Spinal cord (tissue), 10 donors: ENCODE results near the gene AKT3. TPM values are rescaled to one million over a fixed set of nuclear protein-coding genes. Genes with fewer than 3 reads are reported as not detected.
"Not testable (repeated sequence)": the region's sequence is repeated elsewhere in the genome, so short reads cannot be mapped to it uniquely, and the experiment has no call there.

Experiments used
- DNase-seq, 6 donors: peaks; one replicate each; pipeline versions ENCODE4 v3.0.0 to v3.0.0-alpha.2; 2013 to 2015; ENCODE audit warnings: low spot score in 6 of 6, low read depth in 4 of 6
- H3K27ac ChIP-seq: one replicate; pipeline ENCODE4 v1.5.1; 2013; ENCODE audit warnings: low read depth, low read length, control low read depth
- H3K27me3 ChIP-seq: one replicate; pipeline ENCODE4 v1.6.1; 2013; ENCODE audit warnings: low read length; ENCODE audit not compliant: control insufficient read depth, insufficient read depth
- H3K36me3 ChIP-seq: one replicate; pipeline ENCODE4 v1.6.1; 2013; ENCODE audit warnings: low read length; ENCODE audit not compliant: control insufficient read depth, insufficient read depth
- H3K4me1 ChIP-seq: one replicate; pipeline ENCODE4 v1.6.1; 2013; ENCODE audit warnings: low read length; ENCODE audit not compliant: control insufficient read depth, insufficient read depth
- H3K4me3 ChIP-seq: one replicate; pipeline ENCODE4 v1.5.1; 2013; ENCODE audit warnings: low read depth, low read length, control low read depth
- H3K9me3 ChIP-seq: one replicate; pipeline ENCODE4 v1.6.1; 2013; ENCODE audit warnings: low read length; ENCODE audit not compliant: control insufficient read depth, insufficient read depth
- WGBS: methylation state at CpG from one replicate; pipeline ENCODE4 v1.1.5; 2013; ENCODE audit warnings: missing lambda C conversion rate; ENCODE audit not compliant: insufficient coverage; 5-methylcytosine and 5-hydroxymethylcytosine counted together
- polyA plus RNA-seq, 2 donors: library from polyadenylated mRNA; unstranded; fragments of 120-200 nt; gene quantifications; one replicate each; pipeline ENCODE4 v1.2.1, GENCODE V29; 2013; ENCODE audit not compliant: insufficient read length in 2 of 2
- total RNA-seq, 2 donors: library from RNA; depleted of rRNA in 1 of 2; stranded (reverse); fragments of 120-200 nt in 1 of 2; fragments of >200 nt in 1 of 2; gene quantifications; one replicate each; pipeline versions ENCODE4 v1.2.3 to v1.2.4, GENCODE V29; 2013 to 2014
- donor health status: healthy.

The AKT3 gene
- total and polyA plus RNA-seq, 4 donors = 53.8 to 127 (median 77.4) TPM

DNA sequence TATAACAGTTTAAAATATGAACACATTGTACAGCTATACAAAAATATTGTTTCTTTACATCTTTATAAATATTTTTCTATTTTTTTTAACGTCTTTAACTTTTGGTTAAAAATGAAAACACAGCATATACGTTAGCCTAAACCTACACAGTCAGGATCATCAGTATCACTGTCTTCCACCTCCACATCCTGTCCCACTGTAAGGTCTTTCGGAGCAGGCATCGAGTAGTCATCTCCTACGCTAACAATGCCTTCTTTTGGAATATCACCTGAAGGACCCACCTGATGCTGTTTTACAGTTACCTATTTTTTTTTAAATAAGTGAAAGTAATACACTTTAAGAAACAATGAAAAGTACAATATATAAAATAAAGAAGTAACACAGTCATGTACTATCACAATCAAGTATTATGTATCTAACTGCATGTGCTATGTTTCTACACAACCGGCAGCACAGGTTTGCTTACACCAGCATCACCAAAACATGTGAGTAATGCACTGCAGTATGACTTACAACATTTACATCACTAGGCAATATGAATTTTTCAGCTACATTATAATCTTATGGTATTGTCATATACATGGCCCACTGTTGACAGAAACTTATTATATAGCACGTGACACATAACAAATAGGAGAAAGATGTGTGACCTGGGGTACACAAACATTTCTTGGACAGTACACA lies 254.4 kb downstream of the AKT3 start:
- H3K27ac ChIP-seq = no peak overlapping the region
- H3K27me3 ChIP-seq = no peaks in the 10 kb centered on the region

DNA sequence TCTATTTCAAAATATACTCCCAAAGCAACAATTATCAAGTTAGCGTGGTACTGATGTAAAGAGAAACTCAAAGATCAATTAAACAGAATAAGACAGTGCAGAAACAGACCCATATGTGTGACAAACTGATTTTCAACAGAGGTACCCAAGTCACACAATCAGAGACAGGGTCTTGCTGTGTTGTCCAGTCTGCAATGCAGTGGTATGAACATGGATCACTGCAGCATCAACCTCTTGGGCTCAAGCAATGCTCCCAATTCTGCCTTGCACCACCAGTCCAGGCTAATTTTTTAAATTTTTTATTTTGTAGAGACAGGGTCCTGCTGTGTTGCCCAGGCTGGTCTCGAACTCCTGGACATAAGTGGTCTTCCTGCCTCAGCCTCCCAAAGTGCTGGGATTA lies 255.6 kb downstream of the AKT3 start:
- no peaks in the 10 kb centered on the region for H3K27me3 ChIP-seq
- no peaks in the 10 kb centered on the region for H3K9me3 ChIP-seq
- H3K36me3 ChIP-seq = no peaks in the 10 kb centered on the region
- no CpG with 5 or more reads among the region's 2 CpGs for WGBS
- DNase-seq = no peak
- H3K27ac ChIP-seq = no peak overlapping the region
- H3K4me3 ChIP-seq = no peak overlapping the region
- H3K4me1 ChIP-seq = no peaks in the 10 kb centered on the region

More for the DNA sequence above, 254.4 kb downstream of the AKT3 start:
- H3K4me3 ChIP-seq = no peak overlapping the region
- WGBS = 100% methylated on average over 2 of the region's 7 CpGs
- DNase-seq = no peak
- H3K9me3 ChIP-seq = no peaks in the 10 kb centered on the region
- H3K36me3 ChIP-seq = no peaks in the 10 kb centered on the region
- H3K4me1 ChIP-seq = no peaks in the 10 kb centered on the region

DNA sequence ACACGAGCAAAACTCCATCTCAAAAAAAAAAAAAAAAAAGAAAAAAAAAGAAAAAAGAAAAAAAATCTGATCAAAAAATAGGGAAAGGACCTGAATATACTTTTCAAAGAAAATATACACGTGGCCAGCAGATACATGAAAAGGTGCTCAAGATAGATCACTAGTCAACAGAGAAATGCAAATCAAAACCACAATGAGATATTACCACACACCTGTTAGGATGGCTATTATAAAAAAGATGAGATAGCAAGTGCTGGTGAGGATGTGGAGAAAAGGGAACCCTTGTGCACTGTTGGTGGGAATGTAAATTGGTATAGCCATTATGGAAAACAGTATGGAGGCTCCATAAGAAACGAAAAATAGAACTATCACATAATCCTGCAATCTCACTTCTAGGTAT lies 260.8 kb downstream of the AKT3 start:
- not testable (repeated sequence) for H3K9me3 ChIP-seq, H3K27ac ChIP-seq, H3K4me1 ChIP-seq, DNase-seq, H3K27me3 ChIP-seq, H3K36me3 ChIP-seq, H3K4me3 ChIP-seq
- WGBS = no CpG with 5 or more reads among the region's 3 CpGs

DNA sequence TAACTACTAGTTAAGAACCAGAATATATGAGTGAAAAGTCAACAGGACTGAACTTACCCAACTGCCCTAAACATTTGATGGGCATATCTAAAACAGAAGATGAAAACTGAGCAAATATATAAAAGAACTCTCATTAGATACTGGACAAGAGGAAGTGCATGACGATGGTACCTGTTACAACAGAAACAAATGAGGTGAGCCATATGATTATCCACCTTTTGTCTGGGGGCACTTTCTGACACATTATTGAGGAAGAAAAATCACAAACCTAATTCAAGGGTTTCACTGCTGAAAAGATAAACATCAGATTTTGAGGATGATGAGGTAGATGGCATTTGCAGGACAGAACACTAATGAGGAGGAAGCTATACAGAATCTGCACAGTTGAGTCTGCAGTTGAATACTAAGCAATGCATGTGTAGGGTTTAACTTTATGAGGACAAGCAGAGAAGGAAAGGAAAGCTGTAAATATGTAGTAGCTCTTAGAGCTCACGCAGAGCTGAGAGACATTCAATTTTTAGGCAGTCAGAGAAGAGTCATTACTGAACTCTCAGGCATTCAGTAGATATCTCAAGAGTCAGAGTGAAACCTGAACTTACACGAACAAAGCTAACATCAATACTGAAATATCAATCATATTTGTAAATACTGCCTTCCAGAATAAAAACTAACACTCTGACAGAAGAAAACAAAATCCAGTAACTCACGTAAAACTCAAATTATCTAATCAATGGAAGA lies 262.1 kb downstream of the AKT3 start:
- Histone ChIP-seq H3K36me3 (no peaks in the 10 kb centered on the region), H3K9me3 (peaks cover 2% of the 10 kb centered on the region), H3K27me3 (no peaks in the 10 kb centered on the region), H3K27ac (no peak overlapping the region), H3K4me1 (no peaks in the 10 kb centered on the region), H3K4me3 (no peak overlapping the region)
- 76% methylated on average over 2 of the region's 4 CpGs for WGBS
- DNase-seq = no peak

DNA sequence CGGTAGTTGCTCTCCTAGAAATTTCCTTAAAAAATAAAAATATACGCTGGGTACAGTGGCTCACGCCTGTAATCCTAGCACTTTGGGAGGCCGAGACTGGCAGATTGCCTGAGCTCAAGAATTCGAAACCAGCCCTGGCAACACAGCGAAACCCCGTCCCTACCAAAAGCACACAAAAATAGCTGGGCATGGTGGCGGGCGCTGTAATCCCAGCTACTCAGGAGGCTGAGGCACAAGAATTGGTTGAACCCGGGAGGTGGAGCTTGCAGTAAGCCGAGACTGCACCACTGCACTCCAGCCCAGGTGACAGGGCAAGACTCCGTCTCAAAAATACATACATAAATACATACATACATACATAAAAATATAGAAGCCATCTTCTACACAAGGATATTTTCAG lies 262.8 kb downstream of the AKT3 start:
- no peak for DNase-seq
- Histone ChIP-seq H3K27me3 (no peaks in the 10 kb centered on the region), H3K36me3 (no peaks in the 10 kb centered on the region), H3K4me3 (no peak overlapping the region), H3K4me1 (no peaks in the 10 kb centered on the region), H3K27ac (no peak overlapping the region), H3K9me3 (peaks cover 4% of the 10 kb centered on the region)
- whole genome bisulfite sequencing = 99% methylated on average over 9 of the region's 12 CpGs

DNA sequence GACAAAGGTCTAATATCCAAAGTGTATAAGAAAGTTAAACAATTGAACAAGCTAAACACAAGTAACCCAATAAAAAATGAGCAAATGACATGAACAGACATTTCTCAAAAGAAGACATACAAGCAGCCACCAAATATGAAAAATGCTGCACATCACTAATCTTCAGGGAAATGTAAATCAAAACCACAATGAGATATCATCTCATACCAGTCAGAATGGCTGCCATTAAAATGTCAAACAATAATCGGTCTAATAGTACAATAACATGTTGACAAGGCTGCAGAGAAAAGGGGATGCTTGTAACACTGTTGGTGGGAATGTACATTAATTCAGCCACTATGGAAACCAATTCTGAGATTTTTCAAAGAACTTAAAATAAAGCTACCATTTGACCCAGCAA lies 264.1 kb downstream of the AKT3 start:
- WGBS = no CpG with 5 or more reads among the region's 1 CpG
- Histone ChIP-seq H3K36me3 (no peaks in the 10 kb centered on the region), H3K27me3 (no peaks in the 10 kb centered on the region), H3K4me3 (no peak overlapping the region), H3K9me3 (peaks cover 8% of the 10 kb centered on the region), H3K4me1 (no peaks in the 10 kb centered on the region), H3K27ac (no peak overlapping the region)
- no peak for DNase-seq

DNA sequence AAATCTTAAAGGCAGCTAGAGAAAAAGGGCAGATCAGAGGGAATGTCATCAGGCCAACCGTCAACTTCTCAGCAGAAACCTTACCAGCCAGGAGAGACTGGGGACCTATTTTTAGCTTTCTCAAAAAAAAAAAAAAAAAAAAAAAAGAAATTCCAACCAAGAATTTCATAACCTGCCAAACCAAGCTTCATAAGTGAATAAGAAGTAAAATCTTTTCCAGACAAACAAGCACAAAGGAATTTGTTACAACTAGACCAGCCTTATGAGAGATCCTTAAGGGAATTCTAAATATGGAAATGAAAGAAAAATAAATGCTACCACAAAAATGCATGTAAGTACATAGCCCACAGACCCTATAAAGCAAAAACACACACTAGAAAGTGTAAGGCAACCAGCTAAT lies 267.7 kb downstream of the AKT3 start:
- H3K9me3 ChIP-seq = peaks cover 8% of the 10 kb centered on the region
- peak in 1 of 6 donors; percentile 16 for DNase-seq
- no CpG with 5 or more reads among the region's 1 CpG for WGBS

DNA sequence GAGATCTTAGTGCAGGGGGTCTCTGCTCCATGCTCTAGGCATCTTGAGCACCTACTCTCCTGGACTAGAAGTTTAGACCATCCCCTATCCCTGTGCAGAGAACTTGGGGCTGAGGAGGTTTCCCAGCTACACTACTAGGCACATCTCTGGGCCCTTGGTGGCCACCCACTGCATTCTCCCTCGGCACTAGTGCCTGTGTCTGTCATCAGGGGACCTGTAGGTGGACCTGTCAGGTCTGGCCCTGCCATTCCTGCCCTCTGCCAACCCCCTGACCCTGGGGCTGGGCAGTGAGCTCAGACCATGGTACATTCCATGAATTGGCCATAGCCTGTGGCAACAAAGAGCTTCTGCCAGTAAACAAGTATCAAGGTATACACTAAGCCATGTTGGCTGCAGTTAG lies 269.1 kb downstream of the AKT3 start:
- Histone ChIP-seq H3K36me3 (no peaks in the 10 kb centered on the region), H3K9me3 (peaks cover 11% of the 10 kb centered on the region), H3K4me1 (no peaks in the 10 kb centered on the region), H3K27ac (no peak overlapping the region), H3K27me3 (no peaks in the 10 kb centered on the region), H3K4me3 (no peak overlapping the region)
- 100% methylated on average over 1 of the region's 1 CpG for WGBS
- DNase-seq = no peak

More for the DNA sequence above, 267.7 kb downstream of the AKT3 start:
- Histone ChIP-seq H3K4me3 (no peak overlapping the region), H3K27me3 (no peaks in the 10 kb centered on the region), H3K27ac (no peak overlapping the region), H3K36me3 (no peaks in the 10 kb centered on the region), H3K4me1 (no peaks in the 10 kb centered on the region)

DNA sequence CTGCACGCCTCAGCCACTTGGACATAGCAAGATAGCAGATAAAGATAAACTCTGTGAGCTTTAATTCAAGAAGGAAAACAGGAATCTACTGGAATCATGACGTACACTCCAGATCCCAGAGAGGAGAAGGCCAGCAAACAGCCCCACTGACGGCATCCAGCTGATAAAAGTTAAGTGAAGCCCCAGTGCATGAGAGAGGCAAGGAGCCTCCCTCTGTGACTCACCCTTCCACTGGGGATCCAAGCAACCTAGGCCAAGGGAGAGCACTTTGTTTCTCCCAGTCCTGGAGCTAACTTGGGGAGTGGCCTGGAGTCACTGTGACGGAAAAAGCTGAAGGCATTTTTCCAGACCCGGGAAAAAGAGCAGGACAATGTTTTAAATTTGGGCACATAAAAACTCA lies 270.0 kb downstream of the AKT3 start:
- H3K36me3 ChIP-seq = no peaks in the 10 kb centered on the region
- WGBS = 75% methylated on average over 4 of the region's 5 CpGs
- H3K4me3 ChIP-seq = no peak overlapping the region
- DNase-seq = no peak
- H3K9me3 ChIP-seq = peaks cover 10% of the 10 kb centered on the region
- H3K27ac ChIP-seq = no peak overlapping the region
- H3K27me3 ChIP-seq = no peaks in the 10 kb centered on the region
- no peaks in the 10 kb centered on the region for H3K4me1 ChIP-seq

DNA sequence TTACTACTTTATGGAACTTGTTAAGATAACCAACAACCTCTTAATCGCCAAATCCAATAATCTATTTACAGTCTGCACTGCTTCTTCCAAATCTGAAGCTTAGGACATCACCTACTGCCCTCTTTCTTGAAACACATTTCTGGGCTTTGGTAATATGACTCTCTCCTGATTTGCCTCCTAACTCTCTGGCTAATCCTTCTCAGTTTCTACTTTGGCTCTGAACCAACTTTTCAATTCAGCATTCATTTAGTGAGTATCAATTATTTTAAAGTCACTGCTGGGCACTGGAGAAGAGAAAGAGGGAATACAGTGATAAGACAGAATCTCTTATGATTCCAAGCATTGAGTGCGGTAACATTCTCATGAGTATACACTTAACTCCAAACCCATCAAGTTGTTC lies 275.0 kb downstream of the AKT3 start:
- Histone ChIP-seq H3K27ac (no peak overlapping the region), H3K4me1 (no peaks in the 10 kb centered on the region), H3K36me3 (no peaks in the 10 kb centered on the region), H3K27me3 (no peaks in the 10 kb centered on the region), H3K4me3 (no peak overlapping the region), H3K9me3 (peaks cover 4% of the 10 kb centered on the region)
- 93% methylated on average over 1 of the region's 2 CpGs for WGBS
- DNase-seq = peak in 2 of 6 donors; percentile 25 to 39
